HepG2 (cell line): ENCODE data around the gene GPS2. TPM values are rescaled to one million over a fixed set of nuclear protein-coding genes. Genes with fewer than 3 reads are reported as not detected.

ENCODE experiments used
- ARID3A ChIP-seq: IDR thresholded peaks from 2 replicates; pipeline ENCODE4 v1.6.1; 2012; ENCODE audit warnings: low read depth, low read length, improper control_type of control experiment
- ATF1 ChIP-seq: IDR thresholded peaks from 2 replicates; pipeline ENCODE4 v1.6.1; 2016; ENCODE audit warnings: mild to moderate bottlenecking, control low read depth
- ATF7-NPFF ChIP-seq: sonication (generic); formaldehyde crosslinking; IDR thresholded peaks from 2 replicates; pipeline ENCODE4 v1.8.1; 2023; ENCODE audit warnings: mild to moderate bottlenecking, low read depth, missing genetic modification reagents, moderate library complexity
- ELF3 ChIP-seq: IDR thresholded peaks from 2 replicates; pipeline ENCODE4 v1.6.1; 2016; ENCODE audit warnings: missing genetic modification reagents, missing compliant biosample characterization
- EP300 ChIP-seq, 3 experiments: sonication (generic) in 1 of 3; formaldehyde crosslinking in 1 of 3; IDR thresholded peaks; 2 replicates each; pipeline versions ENCODE4 v1.5.1 to v1.6.1; 2011 to 2020; ENCODE audit warnings: low read depth in 2 of 3, low read length in 2 of 3, borderline replicate concordance in 1 of 3, improper control_type of control experiment in 1 of 3, mild to moderate bottlenecking in 1 of 3, missing genetic modification reagents in 1 of 3, moderate library complexity in 1 of 3
- KAT2B ChIP-seq: fragments of 150-350 bp; IDR thresholded peaks from 2 replicates; pipeline ENCODE4 v1.6.1; 2014; ENCODE audit warnings: low read depth, low read length, borderline replicate concordance
- KDM1A ChIP-seq: IDR thresholded peaks from 2 replicates; pipeline ENCODE4 v1.6.1; 2016; ENCODE audit warnings: missing compliant biosample characterization
- MEF2D ChIP-seq: sonication (generic); formaldehyde crosslinking; IDR thresholded peaks from 2 replicates; pipeline ENCODE4 v1.5.1; 2020; ENCODE audit warnings: mild to moderate bottlenecking, missing genetic modification reagents
- MTF1 ChIP-seq: sonication (generic); formaldehyde crosslinking; IDR thresholded peaks from 2 replicates; pipeline ENCODE4 v1.5.0; 2020; ENCODE audit warnings: missing genetic modification reagents
- ONECUT2 ChIP-seq: sonication (generic); formaldehyde crosslinking; IDR thresholded peaks from 2 replicates; pipeline ENCODE4 v1.4.0; 2020; ENCODE audit warnings: missing genetic modification reagents
- RELA ChIP-seq: sonication (generic); formaldehyde crosslinking; IDR thresholded peaks from 2 replicates; pipeline ENCODE4 v1.4.0; 2020; ENCODE audit warnings: missing genetic modification reagents
- SUZ12 ChIP-seq: fragments of 150-350 bp; IDR thresholded peaks from 2 replicates; pipeline ENCODE4 v1.6.1; 2014; ENCODE audit warnings: low read depth, low read length
- TBP ChIP-seq: sonication (generic); formaldehyde crosslinking; IDR thresholded peaks from 2 replicates; pipeline ENCODE4 v1.5.0; 2020; ENCODE audit warnings: missing genetic modification reagents
- TRIM24 ChIP-seq: sonication (generic); formaldehyde crosslinking; IDR thresholded peaks from 2 replicates; pipeline ENCODE4 v1.8.0; 2022; ENCODE audit warnings: mild to moderate bottlenecking, missing genetic modification reagents
- ZGPAT ChIP-seq: IDR thresholded peaks from 2 replicates; pipeline ENCODE4 v1.6.1; 2016; ENCODE audit warnings: mild to moderate bottlenecking
- ZNF180 ChIP-seq: sonication (generic); formaldehyde crosslinking; IDR thresholded peaks from 2 replicates; pipeline ENCODE4 v1.4.0; 2020; ENCODE audit warnings: low read depth, missing genetic modification reagents, borderline replicate concordance
- ZNF292 ChIP-seq: sonication (generic); formaldehyde crosslinking; IDR thresholded peaks from 2 replicates; pipeline ENCODE4 v1.8.1; 2022; ENCODE audit warnings: mild to moderate bottlenecking, low read depth, missing genetic modification reagents, borderline replicate concordance
- ZNF503 ChIP-seq: sonication (generic); formaldehyde crosslinking; IDR thresholded peaks from 2 replicates; pipeline ENCODE4 v1.4.0; 2020; ENCODE audit warnings: missing genetic modification reagents
- ZNF629 ChIP-seq: sonication (generic); formaldehyde crosslinking; conservative IDR thresholded peaks from 2 replicates; pipeline ENCODE4 v1.5.0; 2020; ENCODE audit warnings: missing genetic modification reagents
- ZNF713 ChIP-seq: sonication (generic); formaldehyde crosslinking; IDR thresholded peaks from 2 replicates; pipeline ENCODE4 v1.4.0; 2020; ENCODE audit warnings: mild to moderate bottlenecking, missing genetic modification reagents
- ZNF800 ChIP-seq: sonication (generic); formaldehyde crosslinking; IDR thresholded peaks from 2 replicates; pipeline ENCODE4 v1.4.0; 2020; ENCODE audit warnings: missing genetic modification reagents
- polyA plus RNA-seq, 8 experiments: library from polyadenylated mRNA; depleted of rRNA in 3 of 8; stranded (reverse) in 7 of 8; unstranded in 1 of 8; fragments of >200 nt; fragmentation: Illumina TruSeq in 4 of 8; extraction: Trizol in 4 of 8; gene quantifications; 2 replicates each; pipeline versions ENCODE4 v1.2.1 to v1.2.3, GENCODE V29; 2011 to 2016; ENCODE audit warnings: low read depth in 4 of 8, missing spikeins in 1 of 8, mixed read lengths in 1 of 8; ENCODE audit not compliant: insufficient read depth in 1 of 8
- total RNA-seq, 5 experiments: library from RNA; depleted of rRNA; stranded (reverse); fragments of >200 nt; fragmentation: Illumina TruSeq; extraction: Trizol; gene quantifications; 2 replicates each; pipeline ENCODE4 v1.2.3, GENCODE V29; 2016; ENCODE audit warnings: low read depth in 1 of 5
- TF ChIP-seq, protein P1 (sequence below): sonication (generic); formaldehyde crosslinking; IDR thresholded peaks from 2 replicates; pipeline ENCODE4 v1.8.0; 2022; ENCODE audit warnings: missing genetic modification reagents, mild to moderate bottlenecking, inconsistent platforms, borderline replicate concordance

The GPS2 gene
- total and polyA plus RNA-seq, 2 of the 13 experiments (the other 11 are each of a cell fraction or from before 2014, with no cell fraction given): 58.0 to 59.4 TPM

DNA sequence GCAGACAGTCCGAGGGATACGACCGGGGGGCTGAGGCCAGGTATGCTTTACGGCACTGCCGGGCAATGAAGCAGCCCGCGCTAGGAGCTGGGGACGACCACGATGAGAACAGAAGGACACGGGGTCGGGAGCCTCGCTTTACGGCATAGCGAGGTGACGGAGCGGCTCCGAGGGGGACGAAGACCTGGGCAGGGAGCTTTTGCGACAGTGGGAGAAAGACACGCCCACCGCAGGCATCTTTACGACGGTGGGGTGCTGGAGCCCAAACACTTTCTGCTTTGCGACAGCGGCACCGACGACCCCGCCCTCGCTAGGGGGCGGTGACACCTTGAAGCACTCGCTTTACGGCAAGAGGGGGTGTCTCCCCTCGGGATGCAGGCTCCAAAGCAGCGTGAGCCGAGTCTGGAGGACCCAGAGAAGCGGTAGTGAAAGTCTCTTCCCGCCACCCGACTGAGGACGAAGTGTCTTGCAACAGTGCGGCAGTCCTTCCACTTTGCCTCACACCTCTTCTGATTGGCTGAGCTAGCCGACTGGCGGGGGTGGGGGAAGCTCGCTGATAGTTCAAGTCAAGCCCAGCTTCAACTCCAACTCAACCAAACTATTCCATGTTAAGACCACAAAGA lies 14.3 kb upstream of the GPS2 start (continued):
- TF ChIP-seq ZNF503 (CRISPR knock-in tag): peak; percentile 76
- TF ChIP-seq TBP (CRISPR knock-in tag): no peak
- TF ChIP-seq ONECUT2 (CRISPR knock-in tag): no peak
- TF ChIP-seq ELF3 (CRISPR knock-in tag): no peak
- TF ChIP-seq TRIM24: no peak
- TF ChIP-seq MEF2D (CRISPR knock-in tag): 0 out of 2 replicates have a peak, but pooled peaks have one; percentile 36
- TF ChIP-seq KDM1A (CRISPR knock-in tag): no peak
- peak; percentile 91; the same call in 1 of the 2 replicates for TF ChIP-seq ZNF713 (CRISPR knock-in tag)
- TF ChIP-seq, protein P1, sequence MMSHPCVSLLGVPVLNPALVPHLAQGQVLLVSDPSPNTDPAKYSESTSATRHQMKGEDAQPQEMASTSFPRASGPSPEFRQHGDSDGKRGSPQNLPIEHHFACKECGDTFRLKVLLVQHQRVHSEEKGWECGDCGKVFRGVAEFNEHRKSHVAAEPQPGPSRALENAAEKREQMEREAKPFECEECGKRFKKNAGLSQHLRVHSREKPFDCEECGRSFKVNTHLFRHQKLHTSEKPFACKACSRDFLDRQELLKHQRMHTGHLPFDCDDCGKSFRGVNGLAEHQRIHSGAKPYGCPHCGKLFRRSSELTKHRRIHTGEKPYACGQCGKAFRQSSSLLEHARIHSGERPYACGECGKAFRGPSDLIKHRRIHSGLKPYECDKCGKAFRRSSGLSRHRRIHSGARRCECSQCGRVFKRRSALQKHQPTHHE (CRISPR knock-in tag): 0 out of 2 replicates have a peak, but pooled peaks have one; percentile 26
- no peak for TF ChIP-seq RELA (CRISPR knock-in tag)
- peak; percentile 46; the same call in 1 of the 2 replicates for TF ChIP-seq ZNF292 (CRISPR knock-in tag)
- no peak; a peak in 1 of 4 replicates for TF ChIP-seq EP300 (IDR thresholded peaks at IDR 0.05; ENCODE audit: low read depth in 2 of 2, low read length in 2 of 2)
- no peak for TF ChIP-seq EP300 (CRISPR knock-in tag; IDR thresholded peaks at IDR 0.05; ENCODE audit: borderline replicate concordance)
- TF ChIP-seq ARID3A: no peak
- TF ChIP-seq ZNF629 (CRISPR knock-in tag): no peak
- no peak for TF ChIP-seq ZNF180 (CRISPR knock-in tag)
- no peak for TF ChIP-seq MTF1 (CRISPR knock-in tag)
- TF ChIP-seq ATF1: no peak
- peak; percentile 32; the same call in 1 of the 2 replicates for TF ChIP-seq ATF7-NPFF (CRISPR knock-in tag)
- no peak for TF ChIP-seq ZNF800
- peak; percentile 66; the same call in 1 of the 2 replicates for TF ChIP-seq ZGPAT
- no peak for TF ChIP-seq SUZ12
- no peak for TF ChIP-seq KAT2B
